Stimulated activated naive B cell treated with anti-CD40 and anti-IgM and Interleukin-4, amounts not matched to agents 10 μg/mL and 1 μg/mL and 100 μg/mL, for 72 hours (primary cell): ENCODE measurements around the gene DHH.

Source experiments
- ATAC-seq, 2 donors: fragments of 150-1000 bp; cut with Tn5 transposase; replicated peaks; 2 replicates each; pipeline ENCODE4 v1.10.0; 2021; ENCODE audit warnings: moderate library complexity in 1 of 2
- DNase-seq: peaks from one replicate; pipeline ENCODE4 v3.0.0; 2021
- H3K27ac Mint-ChIP-seq: one replicate; pipeline ENCODE4 v1.8.0; 2022; ENCODE audit warnings: mild to moderate bottlenecking, mixed read lengths
- H3K27me3 Mint-ChIP-seq, 2 donors: one replicate each; pipeline ENCODE4 v1.8.0; 2022; ENCODE audit warnings: mixed read lengths in 2 of 2
- H3K36me3 Mint-ChIP-seq, 2 donors: one replicate each; pipeline ENCODE4 v1.8.0; 2022; ENCODE audit warnings: mixed read lengths in 2 of 2, mild to moderate bottlenecking in 1 of 2
- H3K4me1 Mint-ChIP-seq, 2 donors: one replicate each; pipeline ENCODE4 v1.8.0; 2022; ENCODE audit warnings: mixed read lengths in 2 of 2, mild to moderate bottlenecking in 1 of 2
- H3K4me3 Mint-ChIP-seq, 2 donors: one replicate each; pipeline ENCODE4 v1.8.0; 2022; ENCODE audit warnings: mild to moderate bottlenecking in 2 of 2, mixed read lengths in 2 of 2, moderate library complexity in 1 of 2
- H3K9me3 Mint-ChIP-seq, 2 donors: one replicate each; pipeline ENCODE4 v1.8.0; 2022; ENCODE audit warnings: mixed read lengths in 2 of 2, mild to moderate bottlenecking in 1 of 2

Gene DHH

GRCh38 chr12:49055092-49055491 lies 39.5 kb downstream of the DHH start:
- peak overlapping the region in 1 of 2 donors; percentile 97 for H3K4me3 Mint-ChIP-seq

GRCh38 chr12:49054524-49054923 lies 40.1 kb downstream of the DHH start:
- Mint-ChIP-seq H3K27me3 (no peaks in the 10 kb centered on the region), H3K4me1 (peaks cover 50 to 73% of the 10 kb centered on the region in 2 donors), H3K9me3 (no peaks in the 10 kb centered on the region), H3K36me3 (peaks cover 48 to 61% of the 10 kb centered on the region in 2 donors), H3K4me3 (no peak overlapping the region), H3K27ac (no peak overlapping the region)
- DNase-seq (no peak), ATAC-seq (no peak)

More at GRCh38 chr12:49055092-49055491, 39.5 kb downstream of the DHH start:
- Mint-ChIP-seq H3K27ac (no peak overlapping the region), H3K4me1 (peaks cover 50 to 72% of the 10 kb centered on the region in 2 donors), H3K27me3 (no peaks in the 10 kb centered on the region), H3K9me3 (no peaks in the 10 kb centered on the region), H3K36me3 (peaks cover 44 to 55% of the 10 kb centered on the region in 2 donors)
- ATAC-seq (no peak), DNase-seq (no peak)

GRCh38 chr12:49054096-49054495 lies 40.5 kb downstream of the DHH start:
- peaks cover 48 to 64% of the 10 kb centered on the region in 2 donors for H3K36me3 Mint-ChIP-seq
- H3K27ac Mint-ChIP-seq: no peak overlapping the region

GRCh38 chr12:49052451-49053208 lies 42.0 kb downstream of the DHH start:
- Mint-ChIP-seq H3K36me3 (peaks cover 60 to 75% of the 10 kb centered on the region in 2 donors), H3K4me1 (peaks cover 39 to 54% of the 10 kb centered on the region in 2 donors), H3K27me3 (no peaks in the 10 kb centered on the region), H3K9me3 (no peaks in the 10 kb centered on the region), H3K4me3 (no peak overlapping the region), H3K27ac (no peak overlapping the region)
- no peak for DNase-seq
- no peak for ATAC-seq

More at GRCh38 chr12:49054096-49054495, 40.5 kb downstream of the DHH start:
- H3K9me3 Mint-ChIP-seq: no peaks in the 10 kb centered on the region
- no peak overlapping the region for H3K4me3 Mint-ChIP-seq
- DNase-seq (no peak), ATAC-seq (no peak)
- H3K27me3 Mint-ChIP-seq: no peaks in the 10 kb centered on the region
- H3K4me1 Mint-ChIP-seq: peaks cover 49 to 69% of the 10 kb centered on the region in 2 donors

- H3K9me3 Mint-ChIP-seq: no peaks in the 10 kb centered on the region
Measured at GRCh38 chr12:49051777-49052438, 42.7 kb downstream of the DHH start.

GRCh38 chr12:49051373-49051764 lies 43.2 kb downstream of the DHH start:
- Mint-ChIP-seq H3K36me3 (peaks cover 69 to 82% of the 10 kb centered on the region in 2 donors), H3K4me1 (peaks cover 26 to 42% of the 10 kb centered on the region in 2 donors), H3K27ac (no peak overlapping the region), H3K9me3 (no peaks in the 10 kb centered on the region), H3K4me3 (no peak overlapping the region), H3K27me3 (no peaks in the 10 kb centered on the region)
- DNase-seq (no peak), ATAC-seq (no peak)

More at GRCh38 chr12:49051777-49052438, 42.7 kb downstream of the DHH start:
- DNase-seq (no peak), ATAC-seq (no peak)
- H3K36me3 Mint-ChIP-seq: peaks cover 63 to 77% of the 10 kb centered on the region in 2 donors
- H3K4me1 Mint-ChIP-seq: peaks cover 32 to 47% of the 10 kb centered on the region in 2 donors
- no peak overlapping the region for H3K27ac Mint-ChIP-seq
- H3K4me3 Mint-ChIP-seq: no peak overlapping the region
- H3K27me3 Mint-ChIP-seq: no peaks in the 10 kb centered on the region

- H3K9me3 Mint-ChIP-seq: no peaks in the 10 kb centered on the region
- ATAC-seq (no peak), DNase-seq (no peak)
- peaks cover 20 to 35% of the 10 kb centered on the region in 2 donors for H3K4me1 Mint-ChIP-seq
- no peak overlapping the region for H3K4me3 Mint-ChIP-seq
- H3K27me3 Mint-ChIP-seq: no peaks in the 10 kb centered on the region
- peak overlapping the region; percentile 51 for H3K27ac Mint-ChIP-seq
- H3K36me3 Mint-ChIP-seq: peaks cover 73 to 86% of the 10 kb centered on the region in 2 donors
Measured at GRCh38 chr12:49050507-49051372, 43.9 kb downstream of the DHH start.

- peaks cover 71 to 88% of the 10 kb centered on the region in 2 donors for H3K36me3 Mint-ChIP-seq
- ATAC-seq: no peak
- H3K9me3 Mint-ChIP-seq: no peaks in the 10 kb centered on the region
- peaks cover 15 to 27% of the 10 kb centered on the region in 2 donors for H3K4me1 Mint-ChIP-seq
- no peak overlapping the region for H3K27ac Mint-ChIP-seq
- no peaks in the 10 kb centered on the region for H3K27me3 Mint-ChIP-seq
- no peak overlapping the region for H3K4me3 Mint-ChIP-seq
- no peak for DNase-seq
Measured at GRCh38 chr12:49049566-49050224, 44.9 kb downstream of the DHH start.

- no peak for DNase-seq
- Mint-ChIP-seq H3K9me3 (no peaks in the 10 kb centered on the region), H3K27ac (no peak overlapping the region), H3K36me3 (peaks cover 70 to 90% of the 10 kb centered on the region in 2 donors), H3K27me3 (no peaks in the 10 kb centered on the region), H3K4me3 (no peak overlapping the region), H3K4me1 (peaks cover 17 to 29% of the 10 kb centered on the region in 2 donors)
- ATAC-seq: no peak
Measured at GRCh38 chr12:49048953-49049352, 45.6 kb downstream of the DHH start.

GRCh38 chr12:49046129-49046895 lies 48.3 kb downstream of the DHH start:
- Mint-ChIP-seq H3K27ac (no peak overlapping the region), H3K36me3 (peaks cover 75 to 94% of the 10 kb centered on the region in 2 donors), H3K9me3 (no peaks in the 10 kb centered on the region), H3K4me1 (peaks cover 10 to 23% of the 10 kb centered on the region in 2 donors), H3K4me3 (no peak overlapping the region), H3K27me3 (no peaks in the 10 kb centered on the region)
- no peak for ATAC-seq
- DNase-seq: no peak

- Mint-ChIP-seq H3K4me1 (peaks cover 11 to 16% of the 10 kb centered on the region in 2 donors), H3K36me3 (peaks cover 75 to 92% of the 10 kb centered on the region in 2 donors), H3K9me3 (no peaks in the 10 kb centered on the region), H3K27me3 (no peaks in the 10 kb centered on the region), H3K4me3 (no peak overlapping the region), H3K27ac (no peak overlapping the region)
- ATAC-seq (no peak), DNase-seq (no peak)
Measured at GRCh38 chr12:49044660-49045059, 49.9 kb downstream of the DHH start.

- ATAC-seq (peak; percentile 83 to 91), DNase-seq (peak; percentile 29)
- H3K4me1 Mint-ChIP-seq: peaks cover 11 to 16% of the 10 kb centered on the region in 2 donors
- no peaks in the 10 kb centered on the region for H3K27me3 Mint-ChIP-seq
- H3K36me3 Mint-ChIP-seq: peaks cover 78 to 90% of the 10 kb centered on the region in 2 donors
- H3K4me3 Mint-ChIP-seq: no peak overlapping the region
- H3K9me3 Mint-ChIP-seq: no peaks in the 10 kb centered on the region
- H3K27ac Mint-ChIP-seq: no peak overlapping the region
Measured at GRCh38 chr12:49043856-49044258, 50.7 kb downstream of the DHH start.

GRCh38 chr12:49043241-49043640 lies 51.4 kb downstream of the DHH start:
- Mint-ChIP-seq H3K27me3 (no peaks in the 10 kb centered on the region), H3K36me3 (peaks cover 77 to 90% of the 10 kb centered on the region in 2 donors), H3K27ac (no peak overlapping the region), H3K4me1 (peaks cover 11 to 16% of the 10 kb centered on the region in 2 donors), H3K9me3 (no peaks in the 10 kb centered on the region), H3K4me3 (no peak overlapping the region)
- ATAC-seq: no peak
- DNase-seq: no peak
